ENCODE results near the gene GSC2.

The GSC2 gene

DNA sequence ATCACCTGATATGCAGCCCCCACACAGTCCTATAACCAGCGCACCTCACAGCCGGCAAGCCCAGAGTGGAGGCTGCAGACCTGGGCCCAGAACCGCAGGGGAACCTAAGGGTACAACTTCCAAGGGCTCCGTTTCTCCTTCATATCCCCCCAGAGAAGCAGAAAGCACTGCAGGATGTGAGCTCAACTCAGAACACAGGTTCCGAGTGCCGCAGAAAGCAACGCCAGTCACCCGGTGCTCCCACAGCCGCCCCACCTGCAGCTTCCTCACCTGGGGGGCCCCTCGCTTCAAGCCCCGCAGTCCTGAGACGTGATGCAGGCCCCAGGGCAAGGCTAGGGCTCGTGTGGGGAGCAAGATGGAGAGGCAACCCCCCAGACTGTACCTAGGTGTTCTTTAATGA, 16.5 kb downstream of the GSC2 start:
- no peak for DNase-seq (ENCODE audit: low spot score)

DNA sequence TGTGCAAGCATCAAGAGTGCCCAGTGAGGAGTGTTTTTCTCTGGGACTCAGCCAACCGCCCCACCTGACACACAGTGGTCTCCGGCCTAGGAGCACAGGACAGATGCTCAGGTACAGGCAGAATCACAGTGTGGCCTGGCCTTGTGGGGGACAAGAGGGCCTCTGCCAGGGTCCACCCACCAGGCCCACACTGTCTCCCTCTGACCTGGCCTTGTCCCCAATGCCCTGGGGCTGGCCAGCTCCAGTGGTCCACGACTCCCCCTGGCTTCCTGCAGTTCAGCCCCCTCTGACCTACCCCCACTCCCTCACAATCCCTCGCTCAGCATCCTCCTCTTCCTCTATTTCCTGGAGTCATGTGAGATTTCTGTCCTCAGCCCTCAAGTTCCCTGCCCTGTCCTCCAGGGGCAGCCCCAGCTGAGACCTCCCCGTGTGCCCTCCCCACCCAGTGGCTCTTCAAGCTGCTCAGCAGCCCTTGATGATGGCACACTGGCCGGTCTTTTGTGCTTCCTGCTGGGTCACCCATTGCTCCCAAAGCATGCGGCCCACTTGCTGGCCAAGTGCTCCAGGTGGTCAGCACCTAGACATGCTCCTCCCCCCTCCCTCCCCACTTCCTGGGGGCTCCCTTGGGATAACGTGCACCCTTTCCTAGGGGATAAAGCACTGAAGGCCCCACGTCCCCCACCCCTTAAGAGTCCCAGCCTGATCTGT, 17.2 kb downstream of the GSC2 start:
- no peak for DNase-seq (ENCODE audit: low spot score)

DNA sequence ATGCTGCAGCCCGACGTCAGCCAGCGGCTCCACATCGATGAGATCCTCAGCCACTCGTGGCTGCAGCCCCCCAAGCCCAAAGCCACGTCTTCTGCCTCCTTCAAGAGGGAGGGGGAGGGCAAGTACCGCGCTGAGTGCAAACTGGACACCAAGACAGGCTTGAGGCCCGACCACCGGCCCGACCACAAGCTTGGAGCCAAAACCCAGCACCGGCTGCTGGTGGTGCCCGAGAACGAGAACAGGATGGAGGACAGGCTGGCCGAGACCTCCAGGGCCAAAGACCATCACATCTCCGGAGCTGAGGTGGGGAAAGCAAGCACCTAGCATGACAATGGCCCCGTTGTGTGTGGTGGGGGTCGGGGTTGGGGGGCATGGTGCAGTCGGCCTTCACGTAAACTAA, 17.9 kb downstream of the GSC2 start:
- no peak for DNase-seq (ENCODE audit: low spot score)

DNA sequence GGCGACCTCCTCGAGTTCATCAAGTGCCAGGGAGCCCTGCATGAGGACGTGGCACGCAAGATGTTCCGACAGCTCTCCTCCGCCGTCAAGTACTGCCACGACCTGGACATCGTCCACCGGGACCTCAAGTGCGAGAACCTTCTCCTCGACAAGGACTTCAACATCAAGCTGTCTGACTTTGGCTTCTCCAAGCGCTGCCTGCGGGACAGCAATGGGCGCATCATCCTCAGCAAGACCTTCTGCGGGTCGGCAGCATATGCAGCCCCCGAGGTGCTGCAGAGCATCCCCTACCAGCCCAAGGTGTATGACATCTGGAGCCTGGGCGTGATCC, 18.4 kb downstream of the GSC2 start:
- no peak for DNase-seq (ENCODE audit: low spot score)

DNA sequence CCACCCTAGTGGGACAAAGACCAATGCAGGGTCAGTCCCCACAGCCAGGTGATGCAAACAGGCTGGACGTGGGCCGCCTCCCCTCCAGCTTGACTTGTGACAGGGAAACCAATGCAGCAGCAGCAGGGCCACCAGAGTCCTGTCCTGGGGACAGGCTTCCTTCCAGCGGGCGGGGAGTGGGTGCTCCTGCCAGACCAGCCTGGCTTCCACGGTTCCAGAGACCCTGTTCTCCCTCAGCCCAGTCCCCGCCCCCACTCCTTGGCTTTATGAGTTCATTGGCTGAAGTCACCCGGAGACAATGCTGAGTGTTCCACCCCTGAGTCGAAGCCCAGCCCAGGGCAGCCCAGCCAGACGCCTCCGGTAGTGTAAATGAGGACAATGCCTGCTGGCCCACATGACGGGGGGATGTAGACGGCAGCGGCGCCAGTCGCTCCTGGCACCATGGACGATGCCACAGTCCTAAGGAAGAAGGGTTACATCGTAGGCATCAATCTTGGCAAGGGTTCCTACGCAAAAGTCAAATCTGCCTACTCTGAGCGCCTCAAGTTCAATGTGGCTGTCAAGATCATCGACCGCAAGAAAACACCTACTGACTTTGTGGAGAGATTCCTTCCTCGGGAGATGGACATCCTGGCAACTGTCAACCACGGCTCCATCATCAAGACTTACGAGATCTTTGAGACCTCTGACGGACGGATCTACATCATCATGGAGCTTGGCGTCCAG, 19.0 kb downstream of the GSC2 start, which contains the start of gene TSSK2:
Gene TSSK2, plus strand, starts transcription at position 350 of the 726 bp plus-strand sequence. Its CDS starts 92 bp downstream, at position 442.
- no peak for DNase-seq (ENCODE audit: low spot score)

DNA sequence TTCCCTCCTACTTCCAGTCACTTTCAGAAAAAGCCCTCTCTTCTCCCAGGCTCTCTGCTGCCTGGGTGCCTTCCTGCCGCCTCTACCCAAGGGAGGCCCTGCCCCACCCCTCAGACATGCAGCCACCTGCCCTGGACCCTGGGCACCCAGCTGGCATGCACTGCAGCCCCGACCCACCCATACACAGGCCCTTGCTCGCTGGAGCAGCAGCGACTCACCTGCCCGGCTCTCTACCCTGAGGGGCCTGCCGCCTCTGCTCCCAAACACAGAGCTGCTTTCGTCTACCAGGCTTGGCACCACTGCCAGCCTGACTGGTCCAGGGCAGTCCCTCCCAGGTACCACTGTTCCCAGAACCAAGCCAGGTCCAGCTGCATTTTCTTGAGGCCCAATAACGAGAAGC, 20.2 kb downstream of the GSC2 start:
- DNase-seq (ENCODE audit: low spot score) = no peak

DNA sequence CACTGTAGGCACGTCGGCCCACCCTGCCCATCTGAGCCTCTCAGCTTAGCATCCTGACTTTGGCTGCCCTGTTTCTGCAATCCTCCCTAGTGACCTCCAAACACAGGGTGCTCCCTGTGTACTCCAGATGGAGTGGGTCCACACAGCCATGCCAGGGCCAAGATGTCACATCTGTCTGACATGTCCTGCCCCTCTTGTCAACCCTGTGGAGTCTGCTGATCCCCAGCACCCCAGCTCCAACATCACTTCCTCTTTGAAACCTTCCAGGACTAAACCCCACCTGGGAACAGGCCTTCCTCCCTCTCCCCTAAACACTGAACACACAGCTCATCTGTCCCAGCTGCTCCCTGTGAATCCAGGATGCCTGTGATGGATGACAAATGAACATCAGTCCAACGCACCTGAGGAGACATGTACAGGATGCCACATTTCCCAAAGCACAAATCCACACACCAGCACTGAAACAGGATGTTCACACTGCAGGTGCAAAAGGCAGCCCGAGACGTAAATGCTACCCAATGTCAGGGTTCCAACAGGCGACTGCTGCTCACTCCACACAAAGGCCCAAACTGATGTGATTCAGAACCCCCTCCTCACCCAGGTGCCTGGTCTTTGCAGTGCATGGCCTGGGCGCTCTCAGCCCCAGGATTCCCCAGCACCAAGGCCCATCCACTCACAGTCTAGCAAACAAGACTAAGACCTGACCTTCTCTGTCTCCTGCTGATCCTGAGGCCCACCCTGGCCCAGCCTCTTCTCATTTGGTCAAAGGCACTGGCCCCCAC, 21.0 kb downstream of the GSC2 start:
- no peak for DNase-seq (ENCODE audit: low spot score)

DNA sequence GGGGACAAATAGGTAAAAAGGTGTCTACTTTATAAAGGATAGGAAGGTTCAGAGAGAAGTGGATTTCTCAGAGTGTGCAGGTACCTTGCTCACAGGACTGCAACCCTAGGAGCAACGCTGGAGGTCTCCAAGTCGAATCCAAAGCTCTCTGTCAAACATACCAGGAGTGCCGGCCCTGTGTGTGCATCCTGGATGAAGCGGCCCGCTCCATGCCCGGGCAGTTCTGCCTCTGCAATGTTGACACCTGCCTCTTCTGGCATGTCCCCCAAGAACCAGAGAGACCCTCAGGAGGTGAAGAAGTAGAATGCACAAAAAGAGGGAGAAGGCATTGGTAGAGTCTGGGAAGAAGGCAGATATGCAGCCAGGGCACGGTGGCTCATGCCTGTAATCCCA, 22.1 kb downstream of the GSC2 start:
- DNase-seq (ENCODE audit: low spot score) = no peak

DNA sequence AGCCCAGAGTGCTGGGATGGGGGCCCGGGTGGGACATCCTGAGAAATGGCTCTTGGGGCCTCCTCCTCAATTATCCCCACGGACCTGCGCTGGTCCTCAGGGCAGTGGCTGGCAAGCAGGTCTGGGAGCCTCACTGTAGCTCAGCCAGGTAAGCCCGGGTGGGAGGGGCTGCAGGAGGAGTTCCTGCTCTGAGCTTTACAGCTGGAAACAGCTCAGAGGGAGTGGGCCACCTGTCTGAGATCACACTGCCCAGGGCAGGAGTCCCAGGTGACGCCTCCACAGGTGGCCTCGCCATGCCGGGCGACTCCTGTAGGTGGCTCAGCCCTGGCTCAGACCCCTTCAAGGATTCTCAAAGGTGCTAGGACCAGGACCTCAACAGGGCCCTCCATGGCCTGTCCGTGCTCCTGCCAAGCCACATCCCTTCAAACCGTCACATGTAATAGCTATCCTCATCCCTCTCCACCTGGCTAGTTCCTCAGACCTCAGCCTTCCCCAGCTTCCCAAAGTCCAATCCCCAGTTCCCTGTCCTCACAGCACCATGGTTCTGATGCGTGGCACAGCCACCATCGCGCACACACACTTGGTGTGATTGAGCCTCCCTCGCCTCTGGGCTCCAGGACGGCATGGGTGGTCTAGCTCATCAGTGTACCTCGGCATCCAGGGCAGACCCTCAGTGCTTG, 22.6 kb downstream of the GSC2 start:
- no peak for DNase-seq (ENCODE audit: low spot score)

DNA sequence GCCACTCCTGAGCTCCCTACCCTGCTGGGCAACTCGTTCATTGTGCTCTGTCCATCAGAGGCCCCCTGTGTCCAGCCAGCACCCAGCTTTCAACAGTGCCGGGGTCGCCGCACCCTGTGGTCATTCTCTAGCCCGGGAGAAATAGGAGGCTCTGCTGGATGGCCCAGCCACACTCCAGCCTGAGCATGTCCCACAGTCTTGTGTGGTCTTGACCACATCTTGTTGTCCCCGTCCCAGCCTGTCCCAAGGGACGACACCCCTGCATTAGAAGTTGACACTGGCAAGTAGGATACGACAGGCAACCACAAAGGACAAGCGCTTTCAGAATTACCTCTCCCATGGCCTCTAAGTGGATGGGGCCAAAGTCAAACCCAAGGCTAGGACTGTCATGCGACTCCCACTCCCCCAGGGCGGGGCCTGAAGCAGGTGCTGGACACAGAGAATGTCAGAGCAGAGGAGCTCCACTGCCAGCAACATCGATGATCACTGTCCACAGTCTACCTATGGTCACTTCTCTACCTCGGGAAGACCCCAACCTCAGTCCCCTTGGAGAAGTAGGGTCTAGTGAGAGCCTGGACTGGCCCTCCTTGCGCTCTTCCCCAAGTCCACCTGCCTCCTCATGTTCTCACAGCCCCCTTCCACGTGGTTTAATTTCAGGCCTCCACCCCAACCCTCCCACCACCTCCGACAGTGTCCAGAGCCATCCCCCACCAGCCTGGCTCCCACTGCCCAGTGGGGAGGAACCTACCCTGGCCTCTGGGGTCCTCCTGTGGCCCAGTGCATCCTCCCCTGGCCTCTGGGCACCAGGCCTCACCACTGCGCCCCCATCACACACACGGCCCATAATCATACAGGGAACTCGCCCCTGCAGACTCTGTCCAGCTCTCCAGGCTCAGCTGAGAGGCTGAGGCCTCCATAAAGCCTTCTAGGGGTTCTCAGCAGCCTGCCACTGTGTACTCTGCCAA, 23.5 kb downstream of the GSC2 start:
- no peak for DNase-seq (ENCODE audit: low spot score)

DNA sequence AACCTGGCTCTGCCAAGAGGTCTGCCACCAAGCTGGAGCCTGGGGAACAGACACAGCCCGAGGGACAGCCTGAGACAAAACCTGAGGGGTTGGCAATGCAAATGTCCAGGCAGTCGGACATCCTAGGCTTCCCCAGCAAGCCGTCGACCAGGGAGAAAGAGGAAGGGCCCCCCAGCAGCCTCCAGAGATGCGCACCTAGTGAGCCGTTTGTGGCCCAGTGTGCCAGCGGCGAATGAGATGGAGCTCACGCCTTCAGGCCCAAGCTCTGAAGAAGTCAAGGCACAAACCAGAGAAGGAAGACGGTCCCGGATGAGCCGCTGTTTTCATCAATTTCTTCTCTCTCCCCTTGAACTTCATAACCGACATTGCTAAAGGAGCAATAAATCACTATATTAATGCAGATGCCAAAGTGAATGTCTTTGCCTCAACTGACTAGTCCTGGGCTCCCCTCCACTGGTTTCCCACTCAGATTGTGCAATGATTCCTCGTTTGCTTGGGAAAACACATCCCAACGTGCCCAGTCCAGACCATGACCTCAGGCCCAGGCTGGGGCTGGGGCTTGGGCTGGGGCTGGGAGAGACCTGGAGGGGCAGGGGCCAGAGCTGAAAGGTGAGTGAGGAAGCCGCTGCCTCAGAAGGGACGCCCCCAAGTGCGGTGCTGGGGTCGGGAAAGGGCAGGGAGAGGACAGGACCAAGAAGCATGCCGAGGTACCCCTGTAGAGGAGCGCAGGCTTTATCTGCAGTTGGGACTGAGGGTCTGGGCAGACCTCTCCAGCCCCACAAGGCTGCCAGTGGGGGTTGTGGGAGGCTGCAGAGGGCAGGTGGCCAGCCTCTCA, 24.4 kb downstream of the GSC2 start:
- no peak for DNase-seq (ENCODE audit: low spot score)

DNA sequence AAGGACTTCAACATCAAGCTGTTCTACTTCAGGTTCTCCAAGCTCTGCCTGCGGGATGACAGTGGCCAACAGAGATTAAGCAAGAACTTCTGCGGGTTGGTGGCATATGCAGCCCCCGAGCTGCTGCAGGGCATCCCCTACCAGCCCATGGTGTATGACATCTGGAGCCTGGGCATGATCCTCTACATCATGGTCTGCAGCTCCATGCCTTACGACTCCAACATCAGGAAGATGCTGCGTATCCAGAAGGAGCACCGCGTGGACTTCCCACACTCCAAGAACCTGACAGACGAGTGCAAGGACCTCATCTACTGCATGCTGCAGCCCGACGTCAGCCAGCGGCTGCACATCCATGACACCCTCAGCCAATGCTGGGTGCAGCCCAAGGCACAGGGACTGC, 25.1 kb downstream of the GSC2 start:
- no peak for DNase-seq (ENCODE audit: low spot score)

DNA sequence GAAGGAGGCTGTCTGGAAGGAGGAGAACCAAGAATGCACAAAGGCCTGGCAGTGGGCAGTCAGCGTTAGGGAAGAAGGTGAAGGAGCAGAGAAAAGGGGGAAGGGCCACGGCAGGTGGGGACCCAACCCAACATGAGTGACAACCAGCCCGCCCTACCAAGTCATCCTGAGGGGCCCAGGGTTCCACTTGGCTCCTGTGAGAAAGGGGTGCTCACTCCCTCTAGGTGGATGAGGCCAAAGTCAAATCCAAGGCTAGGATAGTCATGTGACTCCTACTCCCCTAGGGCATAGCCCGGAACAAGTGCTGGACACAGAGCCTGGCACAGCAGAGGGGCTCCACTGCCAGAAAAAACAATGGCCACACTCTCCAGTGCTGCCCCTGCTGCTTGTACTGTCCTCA, 25.7 kb downstream of the GSC2 start:
- DNase-seq (ENCODE audit: low spot score) = no peak

DNA sequence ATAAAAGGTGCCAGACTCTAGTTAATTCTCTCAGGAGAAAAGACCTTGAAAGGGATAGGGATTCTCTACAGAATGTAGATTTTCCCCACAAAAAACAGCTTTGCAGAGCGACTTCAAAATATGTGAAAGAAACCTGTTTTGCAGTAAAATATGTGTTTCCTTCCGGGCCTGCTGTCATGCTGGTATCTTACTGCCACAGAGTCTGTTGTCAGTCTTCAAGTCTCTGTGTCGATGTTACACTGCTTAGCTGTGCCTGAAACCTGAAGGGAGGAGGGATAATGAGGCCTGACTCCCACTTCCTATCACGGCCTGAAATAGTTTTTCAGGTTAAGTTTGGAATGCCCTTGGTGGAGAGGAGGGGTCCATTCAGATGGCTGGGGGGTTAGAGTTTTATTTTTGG, 26.2 kb downstream of the GSC2 start:
- DNase-seq (ENCODE audit: low spot score) = no peak

DNA sequence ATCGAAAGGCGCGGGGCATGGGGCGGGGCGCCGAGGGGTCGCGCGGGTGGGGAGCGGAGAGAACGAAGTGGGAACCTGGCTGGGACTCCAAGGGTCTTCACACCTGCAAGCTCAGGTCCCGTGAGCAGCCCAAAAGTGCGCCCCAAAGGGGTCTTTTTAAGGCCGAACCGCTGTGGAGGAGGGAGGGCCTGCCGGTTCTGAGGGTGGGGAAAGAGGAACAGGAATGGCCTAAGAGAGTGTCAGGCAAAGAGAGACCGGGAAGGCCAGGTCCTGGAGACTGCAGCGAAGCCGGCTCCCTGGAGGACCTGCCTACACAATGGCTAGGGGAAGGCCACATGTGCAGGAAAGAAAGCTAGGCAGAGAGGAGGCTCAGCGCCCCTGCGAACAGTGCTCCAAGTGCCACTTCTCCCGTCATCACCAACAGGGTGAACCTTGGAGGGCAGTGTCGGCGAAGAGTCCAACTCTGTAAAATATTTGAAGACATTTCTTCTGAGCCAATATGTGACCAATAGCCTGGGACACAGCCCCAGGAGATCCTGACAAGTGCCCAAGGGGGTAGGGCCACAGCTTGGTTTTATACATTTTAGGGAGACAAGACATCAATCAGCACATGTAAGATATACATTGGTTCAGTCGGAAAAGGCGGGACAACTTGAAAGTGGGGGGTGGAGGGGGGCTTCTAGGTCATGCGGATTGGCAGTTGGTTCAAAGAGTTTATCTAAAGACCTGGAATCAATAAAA, 27.2 kb downstream of the GSC2 start:
- no peak for DNase-seq (ENCODE audit: low spot score)

DNA sequence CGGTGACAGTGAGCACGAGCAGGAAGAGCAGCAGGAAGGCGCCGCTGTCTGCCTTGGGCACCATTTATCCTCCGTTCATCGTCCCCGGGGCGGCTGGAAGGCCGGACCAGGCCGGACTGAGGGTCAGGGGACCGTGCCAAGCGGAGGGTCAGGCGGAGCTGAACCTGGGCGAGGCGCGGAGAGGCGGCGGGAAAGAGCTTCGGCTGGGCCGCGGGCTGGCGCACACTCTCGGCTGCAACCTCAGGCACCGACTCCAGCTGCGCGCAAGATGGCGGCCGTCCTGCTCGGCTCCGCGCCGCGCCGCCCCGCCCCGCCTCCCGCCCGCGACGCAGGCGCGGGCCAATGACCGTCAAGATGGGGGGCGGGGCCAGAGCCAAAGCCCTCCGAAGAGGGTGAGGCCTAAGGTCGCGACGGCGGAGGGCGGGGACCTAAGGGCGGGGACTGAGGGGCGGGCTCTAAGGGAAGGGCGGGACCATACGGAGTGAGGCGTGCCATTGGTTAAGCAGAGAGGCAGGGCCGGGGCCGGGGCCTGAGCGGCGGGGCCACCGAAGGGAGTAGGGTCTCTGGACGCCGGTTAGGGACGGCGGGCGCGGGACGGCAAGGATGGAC, 27.8 kb downstream of the GSC2 start, which contains the start of gene DGCR2:
Gene DGCR2, minus strand, starts transcription at position 270 of the 609 bp plus-strand sequence. Its CDS starts 206 bp downstream, at position 64.
- peak; percentile 100 for DNase-seq (ENCODE audit: low spot score)

DNA sequence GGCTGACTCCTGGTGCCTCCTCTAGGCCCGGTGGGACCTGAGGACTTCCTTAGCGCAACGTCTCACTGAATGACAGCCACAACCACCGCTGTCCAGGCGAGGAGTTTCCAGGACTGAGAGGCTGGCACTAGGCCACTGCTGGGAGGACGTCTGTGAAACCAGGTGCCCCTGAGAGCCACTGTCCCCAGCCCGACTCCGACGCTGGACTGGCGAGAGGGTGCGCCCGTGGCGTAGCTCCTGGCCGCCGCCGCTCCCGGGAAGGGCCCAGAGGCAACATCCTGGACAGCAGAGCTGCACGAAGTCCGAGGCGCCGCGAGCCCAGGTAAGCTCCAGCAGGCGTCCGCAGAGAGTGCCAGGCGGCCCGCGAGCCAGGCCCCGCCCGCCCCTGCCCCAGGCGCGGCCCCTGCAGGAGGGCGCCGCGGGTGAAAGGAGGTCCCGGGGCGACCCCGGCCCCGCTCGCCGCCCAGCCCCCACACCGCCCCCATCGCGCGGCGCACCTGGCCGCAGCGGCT, 28.4 kb downstream of the GSC2 start:
- peak; percentile 65 for DNase-seq (ENCODE audit: low spot score)

DNA sequence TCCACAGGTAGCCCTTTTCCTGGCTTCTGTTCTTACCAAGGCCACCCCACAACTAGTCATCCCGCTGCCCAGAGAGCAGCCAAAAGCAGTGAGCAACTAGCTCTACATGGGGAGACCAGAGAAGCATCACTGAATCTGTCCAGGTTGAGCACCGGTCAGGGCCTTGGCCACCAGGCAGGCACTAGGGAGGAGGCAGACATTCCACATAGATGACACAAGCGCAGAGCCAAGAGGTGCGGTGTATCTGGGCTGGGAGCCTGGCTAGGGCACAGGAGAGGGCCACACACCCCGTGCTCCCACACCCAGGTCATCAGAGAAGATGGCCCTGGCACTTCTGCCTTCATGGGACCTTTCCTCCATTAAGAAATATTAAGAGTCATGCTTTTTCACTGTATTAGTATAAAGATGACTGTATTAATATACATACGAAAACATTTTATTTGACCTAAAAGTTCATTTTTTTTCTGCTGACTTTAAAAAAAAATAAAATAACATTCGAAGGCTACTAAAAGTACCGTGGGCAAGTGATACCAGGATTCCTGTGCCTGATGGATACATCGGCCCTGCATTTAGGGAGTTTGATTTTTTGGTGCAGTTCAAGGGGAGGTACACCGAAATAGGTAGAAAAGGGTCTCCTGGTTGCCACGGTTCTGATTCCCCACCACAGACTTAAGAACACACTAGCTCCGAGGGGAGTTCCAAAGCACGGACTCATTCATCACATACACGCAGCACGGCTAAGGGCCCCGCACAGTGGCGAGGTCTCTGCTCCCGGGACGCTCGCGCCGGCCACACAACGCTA, 29.1 kb downstream of the GSC2 start:
- peak; percentile 73 for DNase-seq (ENCODE audit: low spot score)
